Raji (cell line): ENCODE results near the gene SLC37A1.

Source experiments
- POLR2A ChIP-seq: IDR thresholded peaks from 2 replicates; pipeline ENCODE4 v1.6.1; 2011; ENCODE audit warnings: low read depth, low read length, control low read depth; ENCODE audit not compliant: insufficient read depth

The SLC37A1 gene

GRCh38 chr21:42493109-42494060, 20.3 kb upstream of the SLC37A1 start:
- no peak for TF ChIP-seq POLR2A

DNA sequence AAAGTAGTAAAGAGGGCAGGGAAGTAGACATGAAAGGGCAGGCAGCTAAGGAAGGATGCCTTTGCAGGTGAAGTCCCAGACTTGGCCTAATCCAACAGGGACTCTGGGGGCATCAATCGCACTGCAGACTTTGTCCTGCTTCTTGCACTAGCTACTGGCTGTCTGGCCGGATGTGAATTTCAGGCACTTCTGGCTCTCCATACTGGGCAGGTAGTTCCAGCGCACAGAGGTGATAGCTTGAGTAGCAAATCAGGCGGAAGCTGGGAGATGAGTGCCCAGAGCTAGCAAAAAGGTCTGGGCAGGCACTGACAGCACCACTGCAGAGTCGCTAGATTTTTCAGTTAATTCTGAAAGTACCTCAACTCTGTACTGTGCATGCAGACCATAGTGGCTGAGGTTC, 18.6 kb upstream of the SLC37A1 start:
- no peak for TF ChIP-seq POLR2A

GRCh38 chr21:42495765-42496119, 17.9 kb upstream of the SLC37A1 start:
- no peak for TF ChIP-seq POLR2A

DNA sequence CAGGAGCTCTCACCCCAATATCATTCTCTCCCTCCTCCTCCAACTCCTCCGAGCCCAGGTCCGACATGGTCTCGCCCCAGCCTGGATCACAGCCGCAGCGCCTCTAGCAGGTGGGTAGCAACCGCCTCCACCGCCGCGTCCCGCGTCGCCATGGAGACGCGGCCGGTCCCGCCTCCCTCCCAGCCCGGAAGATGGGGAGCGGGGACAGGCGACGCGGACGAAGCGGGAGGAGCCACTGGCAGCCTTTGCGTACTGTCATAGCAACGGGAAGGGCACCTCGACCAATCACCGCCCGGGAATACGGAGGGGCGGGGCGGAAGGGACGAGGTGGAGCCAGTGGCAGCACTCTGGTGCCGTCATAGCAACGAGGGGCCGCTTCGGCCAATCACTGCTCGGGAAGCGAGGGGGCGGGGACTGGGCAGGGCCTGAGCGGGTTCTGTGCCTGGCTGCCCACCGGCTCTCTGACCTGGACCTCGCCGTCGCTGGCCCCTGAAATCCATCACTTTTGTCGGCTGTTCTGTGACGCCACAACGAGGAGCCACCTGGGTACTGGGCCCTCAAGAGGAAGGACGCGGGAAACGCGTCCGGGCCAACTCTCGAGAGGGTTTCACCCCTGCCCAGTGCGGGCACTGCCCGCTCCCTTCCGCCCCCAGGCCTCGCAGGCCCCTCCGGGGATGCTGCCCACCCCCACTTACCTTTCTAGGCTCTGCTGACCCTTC, 17.4 kb upstream of the SLC37A1 start, which contains the start of gene RSPH1:
TSS of gene RSPH1 (minus strand) at position 105 of the 719 bp plus-strand sequence. CDS start at position 67, 38 bp downstream.
- TF ChIP-seq POLR2A, result peak; percentile 55

GRCh38 chr21:42496839-42497202, 16.8 kb upstream of the SLC37A1 start:
- no peak; the same call in 1 of the 2 replicates for TF ChIP-seq POLR2A

DNA sequence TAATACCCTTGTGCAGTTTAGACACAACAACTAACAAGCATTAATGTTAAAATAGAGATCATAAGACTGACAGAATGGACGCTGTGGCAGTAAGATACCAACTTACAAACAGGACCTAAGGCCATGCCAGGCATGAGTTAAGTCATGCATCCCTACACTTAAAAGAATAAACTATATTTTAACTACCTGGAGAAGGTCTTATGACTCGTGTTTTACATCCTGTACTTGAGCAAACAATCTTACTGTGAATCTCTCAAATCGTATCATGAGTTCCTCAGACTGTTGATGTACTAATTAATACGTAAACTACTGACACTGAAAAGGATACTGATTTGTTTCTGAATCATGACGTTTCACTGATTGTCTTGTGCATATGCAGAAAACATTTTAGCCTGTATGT, 15.6 kb upstream of the SLC37A1 start:
- TF ChIP-seq POLR2A, result no peak

GRCh38 chr21:42499444-42500112, 14.1 kb upstream of the SLC37A1 start:
- no peak for TF ChIP-seq POLR2A

DNA sequence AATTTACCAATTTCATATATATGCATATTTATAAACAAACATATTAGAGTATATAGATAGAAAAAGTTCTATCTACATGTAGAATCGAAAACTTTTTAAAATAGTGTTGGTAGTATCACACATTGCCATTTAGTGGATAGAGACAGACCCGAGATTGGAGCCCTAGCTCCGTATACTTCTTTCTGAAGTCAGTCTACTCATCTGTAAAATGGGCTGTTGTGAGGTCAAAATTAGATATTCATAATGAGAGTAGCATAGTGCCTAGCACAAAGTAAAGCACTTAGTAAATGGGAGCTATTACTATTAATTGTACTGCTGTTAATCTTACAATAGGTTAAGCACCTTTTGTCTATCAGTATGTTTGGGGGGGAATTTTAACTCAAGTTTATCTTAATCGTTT, 13.4 kb upstream of the SLC37A1 start:
- no peak for TF ChIP-seq POLR2A

- TF ChIP-seq POLR2A, result no peak
Observed at GRCh38 chr21:42500736-42501135, 12.9 kb upstream of the SLC37A1 start.

DNA sequence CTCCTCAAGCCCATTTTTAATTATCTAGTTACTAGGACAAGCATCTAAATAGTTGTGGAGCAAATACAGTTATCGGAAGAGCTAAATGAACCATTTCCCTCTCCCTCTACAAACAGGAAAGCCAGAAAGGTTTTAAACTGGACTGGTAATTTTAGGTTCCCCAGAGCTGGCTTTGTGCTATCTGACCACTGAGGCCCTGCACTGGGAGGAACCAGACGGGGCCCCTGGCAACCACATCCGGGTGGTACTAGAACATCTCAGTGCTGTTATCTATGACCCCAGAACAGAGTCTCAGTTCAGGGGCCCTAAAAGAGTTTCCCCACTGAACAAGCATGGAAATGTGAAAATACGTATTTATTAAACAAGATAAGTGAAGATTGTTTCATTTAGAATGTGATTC, 9.9 kb upstream of the SLC37A1 start:
- TF ChIP-seq POLR2A, result no peak

- no peak for TF ChIP-seq POLR2A
Observed at GRCh38 chr21:42505090-42505726, 8.4 kb upstream of the SLC37A1 start.

GRCh38 chr21:42507418-42507817, 6.2 kb upstream of the SLC37A1 start:
- no peak for TF ChIP-seq POLR2A

DNA sequence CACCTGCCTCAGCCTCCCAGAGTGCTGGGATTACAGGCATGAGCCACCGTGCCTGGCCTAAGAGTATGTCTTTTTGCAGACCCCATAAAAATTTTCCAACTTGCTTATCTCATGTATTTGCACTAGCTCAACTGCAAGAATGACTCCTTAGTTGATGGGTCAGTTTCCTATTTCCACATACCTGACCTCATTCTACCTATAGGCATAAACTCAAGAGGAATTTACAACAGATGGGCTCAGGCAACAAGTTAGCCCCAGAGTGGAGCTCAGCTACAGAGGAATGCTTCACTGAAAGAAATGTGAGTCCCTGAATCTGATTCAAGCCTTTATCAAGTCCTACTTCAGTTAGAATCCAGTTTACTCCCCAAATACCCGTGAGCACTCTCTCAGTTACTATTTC, 5.3 kb upstream of the SLC37A1 start:
- TF ChIP-seq POLR2A, result no peak

- no peak for TF ChIP-seq POLR2A
Observed at GRCh38 chr21:42509244-42509643, 4.4 kb upstream of the SLC37A1 start.
